ENCODE results near the gene IRS1.

The IRS1 gene

DNA sequence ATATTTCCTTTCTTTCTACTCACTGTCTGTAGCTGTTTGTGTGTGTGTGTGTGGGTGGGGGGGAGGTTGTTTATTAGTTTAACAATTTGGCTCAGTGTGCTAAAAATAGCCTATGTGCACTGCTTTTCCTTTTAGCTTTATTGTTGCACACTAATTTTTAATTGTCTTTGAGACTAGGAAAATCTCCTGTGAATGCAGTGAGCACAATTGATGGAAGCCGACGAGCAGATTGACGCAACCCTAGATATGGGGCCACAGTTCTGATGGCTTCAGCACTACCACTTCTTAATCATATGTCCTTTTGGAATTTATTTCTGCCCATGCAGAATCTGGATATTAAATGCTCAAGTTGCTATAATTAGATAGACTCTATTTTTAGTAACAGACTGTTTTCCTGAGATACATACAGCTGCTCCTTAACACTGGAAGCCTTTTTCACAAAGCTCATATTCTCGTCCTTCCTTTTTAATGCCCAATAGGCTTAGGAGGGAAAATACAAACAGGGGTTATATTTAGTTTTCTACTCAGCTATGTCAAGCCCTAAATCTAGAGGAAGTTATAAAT, 109.1 kb downstream of the IRS1 start:
- no peak for DNase-seq (ENCODE audit: low read depth)

DNA sequence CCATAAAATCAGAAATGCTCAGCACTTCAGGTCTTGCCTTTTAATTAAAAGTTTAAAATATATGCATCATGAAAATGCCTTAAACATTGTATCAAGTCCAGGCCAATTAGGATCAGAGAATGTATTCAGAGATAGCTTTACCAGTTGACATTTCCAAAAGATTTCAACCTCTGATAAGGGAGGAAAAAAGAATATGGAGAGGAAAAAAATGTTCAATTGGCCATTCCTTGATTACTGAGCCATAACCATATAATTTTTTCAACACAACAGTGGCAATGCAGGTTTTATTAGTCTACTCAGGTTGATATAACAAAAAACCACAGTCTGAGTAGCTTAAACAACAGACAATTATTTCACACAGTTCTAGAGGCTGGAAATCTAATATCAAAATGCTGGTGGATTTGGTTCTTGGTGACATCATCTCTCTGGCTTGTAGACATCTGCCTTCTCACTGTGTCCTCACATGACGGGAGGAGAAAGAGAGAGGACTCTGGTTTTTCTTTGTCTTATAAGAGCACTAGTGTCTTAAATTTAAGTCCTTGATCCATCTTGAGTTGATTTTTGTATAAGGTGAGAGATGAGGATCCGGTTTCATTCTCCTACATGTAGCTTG, 111.9 kb downstream of the IRS1 start:
- no peak for DNase-seq (ENCODE audit: low read depth)

DNA sequence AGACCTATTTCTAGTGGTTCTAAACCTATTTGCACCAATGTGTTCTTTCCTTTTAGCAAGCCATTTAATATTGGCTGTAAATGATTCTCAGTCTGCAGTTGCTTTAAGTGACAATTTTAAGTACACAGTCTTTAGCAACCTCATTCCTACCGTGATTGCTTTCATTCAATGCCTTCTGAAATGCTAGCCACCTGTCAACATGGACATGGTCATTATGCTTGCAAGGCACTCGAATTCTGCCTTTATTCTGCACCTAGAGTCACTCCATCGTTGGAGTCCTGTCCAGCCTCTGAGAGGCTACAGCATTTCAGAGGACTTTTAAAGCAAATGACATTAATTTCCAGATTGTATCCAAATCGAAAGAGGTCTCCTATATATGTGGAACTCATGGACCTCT, 115.1 kb downstream of the IRS1 start:
- no peak for DNase-seq (ENCODE audit: low read depth)

DNA sequence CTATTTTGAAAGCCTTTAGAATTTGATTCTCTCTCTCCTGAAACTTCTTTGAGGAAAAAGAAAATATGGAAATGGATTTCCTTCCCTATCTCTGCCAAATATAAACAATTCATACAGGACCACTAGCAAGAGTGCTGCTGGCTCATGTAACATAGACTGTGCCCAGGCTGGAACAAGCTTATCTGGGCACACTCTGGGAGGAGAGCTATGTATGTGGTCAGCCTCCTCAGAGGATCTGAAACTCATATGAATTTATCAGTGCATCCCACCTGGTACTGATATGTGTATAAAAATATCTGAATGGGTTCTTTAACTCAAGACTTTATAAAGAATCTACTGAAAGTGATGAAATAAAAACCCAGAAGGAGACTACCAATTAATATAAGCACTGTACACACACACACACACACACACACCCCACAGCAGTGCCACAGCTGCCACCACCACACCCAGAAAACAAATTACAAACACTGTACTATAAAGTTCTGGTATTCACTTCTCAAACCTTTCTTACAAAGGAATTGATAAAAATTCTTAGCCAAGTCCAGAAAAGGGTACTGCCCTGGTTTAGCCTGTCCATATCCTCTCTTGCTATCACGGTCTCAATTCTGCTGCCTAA, 115.6 kb downstream of the IRS1 start:
- DNase-seq (ENCODE audit: low read depth): no peak

DNA sequence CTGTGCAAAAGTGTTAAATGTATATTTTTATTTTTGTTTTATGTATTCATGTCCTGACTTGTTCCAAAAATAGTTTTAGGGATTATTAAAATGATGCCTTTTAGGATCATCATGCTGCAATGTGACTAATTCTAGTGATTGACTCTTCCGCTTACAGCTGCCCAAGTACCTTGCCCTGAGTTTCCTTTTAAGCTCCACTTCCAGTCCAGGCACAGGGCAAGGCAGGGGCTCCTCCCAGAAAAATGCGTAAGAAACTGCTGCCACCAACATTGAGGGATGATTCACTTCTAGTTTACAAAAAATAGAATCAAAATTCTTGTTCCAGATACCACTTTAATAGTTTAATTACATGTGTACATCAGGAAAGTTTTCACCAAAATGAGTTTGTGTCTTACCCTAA, 116.4 kb downstream of the IRS1 start:
- no peak for DNase-seq (ENCODE audit: low read depth)

Data from stimulated activated CD8-positive, alpha-beta memory T cell treated with anti-CD3 and anti-CD28 coated beads, Interleukin-4, amount 100 ng/mL, for 24 hours (primary cell).